Spleen (tissue), 11 donors: Measurements from ENCODE around the gene CENPH. TPM values are rescaled to one million over a fixed set of nuclear protein-coding genes. Genes with fewer than 3 reads are reported as not detected.
"Not testable (repeated sequence)": the region's sequence is repeated elsewhere in the genome, so short reads cannot be mapped to it uniquely, and the experiment has no call there.

ENCODE experiments used
- DNase-seq: peaks from one replicate; pipeline ENCODE4 v3.0.0-alpha.2; 2020
- H3K27ac ChIP-seq, 8 donors: fragments of 200-600 bp; sonication (generic) in 7 of 8; 1 replicate in 4 of 8; 2 replicates in 4 of 8; pipeline versions ENCODE4 v1.5.0 to v1.8.0; 2016 to 2021; ENCODE audit warnings: inconsistent platforms in 4 of 8, mild to moderate bottlenecking in 4 of 8, moderate library complexity in 1 of 8
- H3K27me3 ChIP-seq, 7 donors: fragments of 200-600 bp; sonication (generic) in 6 of 7; replicated peaks in 1 of 7; 1 replicate in 4 of 7; 2 replicates in 3 of 7; pipeline versions ENCODE4 v1.5.0 to v1.8.0; 2016 to 2021; ENCODE audit warnings: inconsistent platforms in 3 of 7, mild to moderate bottlenecking in 1 of 7
- H3K36me3 ChIP-seq, 6 donors: fragments of 200-600 bp; sonication (generic) in 5 of 6; 1 replicate in 4 of 6; 2 replicates in 2 of 6; pipeline versions ENCODE4 v1.5.0 to v1.8.0; 2016 to 2021; ENCODE audit warnings: inconsistent platforms in 2 of 6
- H3K4me1 ChIP-seq, 6 donors: fragments of 200-600 bp; sonication (generic) in 5 of 6; 1 replicate in 3 of 6; 2 replicates in 3 of 6; pipeline versions ENCODE4 v1.5.0 to v1.8.0; 2016 to 2021; ENCODE audit warnings: inconsistent platforms in 3 of 6
- H3K4me3 ChIP-seq, 8 donors: fragments of 200-600 bp; sonication (generic) in 7 of 8; 1 replicate in 4 of 8; 2 replicates in 4 of 8; pipeline versions ENCODE4 v1.5.0 to v1.8.0; 2016 to 2021; ENCODE audit warnings: inconsistent platforms in 4 of 8, mild to moderate bottlenecking in 4 of 8, moderate library complexity in 2 of 8
- H3K9me3 ChIP-seq, 8 donors: fragments of 200-600 bp; sonication (generic) in 7 of 8; 1 replicate in 4 of 8; 2 replicates in 4 of 8; pipeline versions ENCODE4 v1.5.0 to v1.8.0; 2016 to 2021; ENCODE audit warnings: inconsistent platforms in 4 of 8
- POLR2A ChIP-seq, 3 donors: fragments of 450-650 bp; IDR thresholded peaks; one replicate each; pipeline ENCODE4 v1.5.1; 2017; ENCODE audit warnings: antibody characterized with exemption in 3 of 3, mild to moderate bottlenecking in 1 of 3
- POLR2AphosphoS5 ChIP-seq, 3 donors: sonication (generic); formaldehyde crosslinking; IDR thresholded peaks; one replicate each; pipeline ENCODE4 v1.5.1; 2017; ENCODE audit warnings: antibody characterized with exemption in 3 of 3
- WGBS, 5 donors: extraction: QIAGEN DNeasy Blood & Tissue Kit in 3 of 5; methylation state at CpG; one replicate each; pipeline versions ENCODE4 v1.1.5 to v1.1.7; 2013 to 2018; 5-methylcytosine and 5-hydroxymethylcytosine counted together
- intact Hi-C: fragments of 100-400 bp; cut with DNase I; formaldehyde crosslinking; loops from one replicate; pipeline ENCODE4 v1.15.0; 2023; ENCODE audit warnings: low total_unique reads
- polyA plus RNA-seq, 3 donors: library from polyadenylated mRNA; stranded (reverse); fragments of 200-250 nt; gene quantifications; one replicate each; pipeline ENCODE4 v1.2.1, GENCODE V29; 2013
- total RNA-seq, 7 donors: library from RNA; depleted of rRNA in 3 of 7; stranded (reverse); fragments of >200 nt in 3 of 7; fragmentation: NEBNext Ultra II Directional in 4 of 7; extraction: Animal tissue kit (Norgen Biotek cat#: 25700) in 4 of 7; gene quantifications; one replicate each; pipeline versions ENCODE4 v1.1.0 to v1.2.1, GENCODE V29; 2016 to 2021
- TF ChIP-seq, protein P1 (sequence below), 11 experiments: fragments of 200-600 bp in 7 of 11; fragments of 450-650 bp in 4 of 11; sonication (generic) in 4 of 11; IDR thresholded peaks in 8 of 11; conservative IDR thresholded peaks in 3 of 11; 1 replicate in 7 of 11; 2 replicates in 4 of 11; pipeline versions ENCODE4 v1.4.0 to v1.8.0; 2016 to 2021; ENCODE audit warnings: antibody characterized with exemption in 11 of 11, inconsistent platforms in 4 of 11, mild to moderate bottlenecking in 1 of 11
- donor health status: healthy with polysubstance abuse.
- donor health status: DM: no; HTN: no; CAD: no; lungs with moderate emphysema.
- donor health status: DM: no; HTN: no; CAD: no.
- donor health status: Bipolar disorder and iron deficiency.
- donor health status: healthy.
- donor health status: DM: no; HTN: no; CAD: no.
- donor health status: DM: yes; HTN: yes; CAD: no.

CENPH gene
- total and polyA plus RNA-seq, 10 donors = 4.7 to 15.6 (median 8.1) TPM

DNA sequence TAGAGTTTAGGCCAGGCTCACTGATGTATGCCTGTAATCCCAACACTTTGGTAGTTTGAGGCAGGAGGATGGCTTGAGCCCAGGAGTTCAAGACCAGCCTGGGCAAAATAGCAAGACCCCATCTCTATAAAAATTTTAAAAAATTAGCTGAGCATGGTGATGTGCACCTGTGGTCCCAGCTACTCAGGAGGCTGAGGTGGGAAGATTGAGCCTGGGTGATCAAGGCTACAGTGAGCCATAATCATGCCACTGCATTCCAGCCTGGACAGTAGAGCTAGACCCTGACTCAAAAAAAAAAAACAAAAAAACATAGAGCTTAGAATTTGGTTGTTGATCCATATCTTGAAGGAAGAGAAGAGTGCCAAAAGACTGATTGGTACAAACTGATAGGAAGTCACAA, 30.6 kb downstream of the CENPH start:
- no peak for TF ChIP-seq POLR2A (IDR thresholded peaks at IDR 0.05)
- TF ChIP-seq POLR2AphosphoS5 (IDR thresholded peaks at IDR 0.05) = no peak
- TF ChIP-seq, protein P1, sequence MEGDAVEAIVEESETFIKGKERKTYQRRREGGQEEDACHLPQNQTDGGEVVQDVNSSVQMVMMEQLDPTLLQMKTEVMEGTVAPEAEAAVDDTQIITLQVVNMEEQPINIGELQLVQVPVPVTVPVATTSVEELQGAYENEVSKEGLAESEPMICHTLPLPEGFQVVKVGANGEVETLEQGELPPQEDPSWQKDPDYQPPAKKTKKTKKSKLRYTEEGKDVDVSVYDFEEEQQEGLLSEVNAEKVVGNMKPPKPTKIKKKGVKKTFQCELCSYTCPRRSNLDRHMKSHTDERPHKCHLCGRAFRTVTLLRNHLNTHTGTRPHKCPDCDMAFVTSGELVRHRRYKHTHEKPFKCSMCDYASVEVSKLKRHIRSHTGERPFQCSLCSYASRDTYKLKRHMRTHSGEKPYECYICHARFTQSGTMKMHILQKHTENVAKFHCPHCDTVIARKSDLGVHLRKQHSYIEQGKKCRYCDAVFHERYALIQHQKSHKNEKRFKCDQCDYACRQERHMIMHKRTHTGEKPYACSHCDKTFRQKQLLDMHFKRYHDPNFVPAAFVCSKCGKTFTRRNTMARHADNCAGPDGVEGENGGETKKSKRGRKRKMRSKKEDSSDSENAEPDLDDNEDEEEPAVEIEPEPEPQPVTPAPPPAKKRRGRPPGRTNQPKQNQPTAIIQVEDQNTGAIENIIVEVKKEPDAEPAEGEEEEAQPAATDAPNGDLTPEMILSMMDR (IDR thresholded peaks at IDR 0.05 in 8 of 11, conservative IDR thresholded peaks at IDR 0.05 in 3 of 11) = no peak
- peaks cover 0 to 28% (median 18%) of the 10 kb centered on the region in 6 donors for H3K4me1 ChIP-seq
- H3K4me3 ChIP-seq = no peak overlapping the region
- H3K36me3 ChIP-seq = peaks cover 0 to 12% (median 2%) of the 10 kb centered on the region in 6 donors
- no peaks in the 10 kb centered on the region for H3K27me3 ChIP-seq
- no peak overlapping the region for H3K27ac ChIP-seq
- DNase-seq = no peak
- intact Hi-C loops = no loop called here
- no peaks in the 10 kb centered on the region for H3K9me3 ChIP-seq

GRCh38 chr5:69220371-69220770, 31.0 kb downstream of the CENPH start:
- H3K27ac ChIP-seq, H3K9me3 ChIP-seq, H3K4me3 ChIP-seq, DNase-seq, H3K27me3 ChIP-seq, intact Hi-C loops: not testable (repeated sequence)
- peaks cover 0 to 28% (median 18%) of the 10 kb centered on the region in 6 donors for H3K4me1 ChIP-seq
- H3K36me3 ChIP-seq = peaks cover 0 to 17% (median 2%) of the 10 kb centered on the region in 6 donors
- 95 to 99% (median 98%) methylated on average over 9 to 18 of the region's 18 CpGs for WGBS, 5 donors

DNA sequence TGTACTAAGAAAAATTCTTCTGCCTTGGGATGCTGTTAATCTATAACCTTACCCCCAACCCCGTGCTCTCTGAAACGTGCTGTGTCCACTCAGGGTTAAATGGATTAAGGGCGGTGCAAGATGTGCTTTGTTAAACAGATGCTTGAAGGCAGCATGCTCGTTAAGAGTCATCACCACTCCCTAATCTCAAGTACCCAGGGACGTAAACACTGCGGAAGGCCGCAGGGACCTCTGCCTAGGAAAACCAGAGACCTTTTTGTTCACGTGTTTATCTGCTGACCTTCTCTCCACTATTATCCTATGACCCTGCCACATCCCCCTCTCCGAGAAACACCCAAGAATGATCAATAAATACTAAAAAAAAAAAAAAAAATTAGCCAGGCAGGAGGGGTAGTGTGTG, 31.4 kb downstream of the CENPH start:
- Histone ChIP-seq H3K4me1 (peaks cover 0 to 28% (median 18%) of the 10 kb centered on the region in 6 donors), H3K36me3 (peaks cover 0 to 21% (median 2%) of the 10 kb centered on the region in 6 donors)
- DNase-seq, H3K27me3 ChIP-seq, H3K27ac ChIP-seq, intact Hi-C loops, H3K4me3 ChIP-seq, H3K9me3 ChIP-seq: not testable (repeated sequence)
- WGBS, 5 donors = 90 to 97% (median 97%) methylated on average over 5 to 8 of the region's 9 CpGs

DNA sequence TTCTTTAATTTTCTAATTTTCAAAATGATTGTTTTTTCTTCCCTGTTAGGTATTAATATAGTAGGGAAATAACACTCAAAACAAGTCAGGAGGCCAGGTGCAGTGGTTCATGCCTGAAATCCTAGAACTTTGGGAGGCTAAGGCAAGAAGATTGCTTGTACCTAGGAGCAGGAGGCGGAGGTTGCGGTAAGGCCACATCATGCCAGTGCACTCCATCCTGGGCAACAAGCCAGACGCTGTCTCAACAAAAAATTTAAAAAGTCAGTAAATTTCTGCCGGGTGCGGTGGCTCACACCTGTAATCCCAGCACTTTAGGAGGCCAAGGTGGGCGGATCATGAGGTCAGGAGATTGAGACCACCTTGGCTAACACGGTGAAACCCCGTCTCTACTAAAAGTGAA, 35.1 kb downstream of the CENPH start:
- no peaks in the 10 kb centered on the region for H3K9me3 ChIP-seq
- 91 to 96% (median 93%) methylated on average over 8 of the region's 8 CpGs for WGBS, 5 donors
- peaks cover 0 to 4% (median 1%) of the 10 kb centered on the region in 6 donors for H3K4me1 ChIP-seq
- no peak overlapping the region for H3K27ac ChIP-seq
- intact Hi-C loops = no loop called here
- no peak overlapping the region for H3K4me3 ChIP-seq
- DNase-seq = no peak
- no peak for TF ChIP-seq POLR2AphosphoS5 (IDR thresholded peaks at IDR 0.05)
- TF ChIP-seq POLR2A (IDR thresholded peaks at IDR 0.05) = no peak
- TF ChIP-seq, protein P1 (IDR thresholded peaks at IDR 0.05 in 8 of 11, conservative IDR thresholded peaks at IDR 0.05 in 3 of 11) = no peak
- H3K27me3 ChIP-seq = no peaks in the 10 kb centered on the region
- H3K36me3 ChIP-seq = peaks cover 0 to 58% (median 21%) of the 10 kb centered on the region in 6 donors

DNA sequence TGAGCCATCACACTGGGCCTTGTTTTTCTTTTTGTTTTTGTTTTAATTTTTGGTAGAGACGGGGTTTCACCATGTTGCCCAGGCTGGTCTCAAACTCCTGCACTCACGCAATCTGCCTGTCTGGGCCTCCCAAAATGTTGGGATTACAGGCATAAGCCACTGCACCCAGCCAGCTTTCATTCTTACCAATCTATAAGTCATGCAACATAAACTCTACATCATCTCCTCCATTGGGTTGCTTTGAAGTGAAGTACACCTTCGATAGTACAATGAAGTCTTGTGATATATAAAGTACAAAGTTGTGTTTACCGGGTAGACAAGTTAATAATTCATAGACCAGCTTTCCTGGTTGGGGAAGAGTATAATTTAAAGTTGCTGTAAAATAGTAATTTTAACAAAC, 36.5 kb downstream of the CENPH start:
- Histone ChIP-seq H3K9me3 (no peaks in the 10 kb centered on the region), H3K27ac (no peak overlapping the region), H3K4me3 (no peak overlapping the region), H3K36me3 (peaks cover 0 to 68% (median 28%) of the 10 kb centered on the region in 6 donors), H3K27me3 (no peaks in the 10 kb centered on the region), H3K4me1 (no peaks in the 10 kb centered on the region)
- 94 to 98% (median 96%) methylated on average over 4 of the region's 4 CpGs for whole genome bisulfite sequencing, 5 donors
- intact Hi-C loops = no loop called here
- DNase-seq = no peak
- no peak for TF ChIP-seq POLR2A (IDR thresholded peaks at IDR 0.05)

DNA sequence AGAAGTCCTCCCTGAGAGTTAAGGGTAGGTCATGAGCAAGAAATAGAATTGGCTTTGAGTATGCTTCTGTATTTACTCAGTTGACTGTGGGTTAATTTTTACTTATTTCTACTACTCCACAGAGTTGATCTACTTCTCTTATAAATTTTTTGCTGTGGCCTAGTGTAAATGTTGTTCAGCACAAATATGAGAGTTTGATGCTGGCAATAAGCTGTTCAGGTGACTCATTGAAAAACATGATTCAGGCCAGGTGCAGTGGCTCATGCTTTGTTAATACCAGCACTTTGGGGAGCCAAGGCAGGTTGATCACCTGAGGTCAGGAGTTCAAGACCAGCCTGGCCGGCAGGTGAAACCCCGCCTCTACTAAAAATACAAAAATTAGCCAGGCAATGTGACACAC, 40.8 kb downstream of the CENPH start:
- intact Hi-C loops = no loop called here
- DNase-seq = no peak
- H3K27ac ChIP-seq = no peak overlapping the region

More for the DNA sequence above, 40.8 kb downstream of the CENPH start:
- TF ChIP-seq POLR2AphosphoS5 (IDR thresholded peaks at IDR 0.05) (no peak), POLR2A (IDR thresholded peaks at IDR 0.05) (no peak)
- TF ChIP-seq, protein P1 (IDR thresholded peaks at IDR 0.05 in 8 of 11, conservative IDR thresholded peaks at IDR 0.05 in 3 of 11) = no peak
- H3K4me3 ChIP-seq = no peak overlapping the region
- WGBS, 5 donors = 91 to 100% (median 96%) methylated on average over 2 of the region's 2 CpGs
- H3K4me1 ChIP-seq = peaks cover 5 to 11% (median 7%) of the 10 kb centered on the region in 6 donors
- no peaks in the 10 kb centered on the region for H3K27me3 ChIP-seq
- H3K9me3 ChIP-seq = no peaks in the 10 kb centered on the region
- peaks cover 0 to 59% (median 26%) of the 10 kb centered on the region in 6 donors for H3K36me3 ChIP-seq
